PFSK-1 (cell line): Measurements from ENCODE around the gene TMEFF1.

Experiments used
- FOXP2 ChIP-seq: optimal IDR thresholded peaks from 2 replicates; pipeline ENCODE3; 2011; ENCODE audit warnings: borderline replicate concordance, control low read depth, inconsistent platforms; ENCODE audit not compliant: insufficient read depth; ENCODE audit errors: extremely low read length, extremely low read depth
- POLR2AphosphoS5 ChIP-seq: IDR thresholded peaks from 2 replicates; pipeline ENCODE4 v1.6.1; 2012; ENCODE audit warnings: low read depth, mild to moderate bottlenecking, control low read depth, low read length, moderate library complexity
- REST ChIP-seq, 2 experiments: IDR thresholded peaks; 2 replicates each; pipeline versions ENCODE4 v1.6.1 to v1.8.0; 2011 to 2012; ENCODE audit warnings: low read depth in 2 of 2, low read length in 2 of 2, control low read depth in 1 of 2, inconsistent platforms in 1 of 2, mild to moderate bottlenecking in 1 of 2, moderate library complexity in 1 of 2; ENCODE audit not compliant: insufficient read depth in 1 of 2
- SIN3A ChIP-seq: IDR thresholded peaks from 2 replicates; pipeline ENCODE4 v1.6.1; 2012; ENCODE audit warnings: mild to moderate bottlenecking, low read length, moderate library complexity, borderline replicate concordance; ENCODE audit not compliant: insufficient read depth
- TAF1 ChIP-seq: IDR thresholded peaks from 2 replicates; pipeline ENCODE4 v1.6.1; 2012; ENCODE audit warnings: low read length, control low read depth, borderline replicate concordance; ENCODE audit not compliant: insufficient read depth

Gene TMEFF1

DNA sequence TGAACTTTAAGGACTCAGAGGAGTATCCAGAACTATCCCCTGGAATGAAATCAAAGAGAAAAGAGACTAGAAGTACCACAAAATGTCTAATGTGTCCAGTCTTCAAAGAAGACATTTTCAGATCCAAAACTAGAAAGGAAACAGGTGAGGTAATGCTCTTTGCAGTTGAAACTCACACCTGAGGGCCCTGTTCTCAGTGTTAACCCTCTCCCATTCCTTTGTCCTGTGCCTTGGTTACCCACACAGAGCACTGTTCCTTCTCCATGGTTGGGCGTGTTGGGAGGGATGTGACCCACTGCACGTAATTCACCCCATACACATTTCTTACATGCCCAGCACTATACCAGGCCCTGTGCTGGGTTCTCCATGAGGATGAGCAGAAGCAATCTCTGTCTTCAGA, 24.7 kb upstream of the TMEFF1 start:
- no peak for TF ChIP-seq REST (IDR thresholded peaks at IDR 0.05; ENCODE audit: insufficient read depth in 1 of 2, low read depth in 2 of 2, low read length in 2 of 2)
- no peak for TF ChIP-seq TAF1
- no peak for TF ChIP-seq FOXP2
- no peak for TF ChIP-seq POLR2AphosphoS5
- TF ChIP-seq SIN3A: no peak

DNA sequence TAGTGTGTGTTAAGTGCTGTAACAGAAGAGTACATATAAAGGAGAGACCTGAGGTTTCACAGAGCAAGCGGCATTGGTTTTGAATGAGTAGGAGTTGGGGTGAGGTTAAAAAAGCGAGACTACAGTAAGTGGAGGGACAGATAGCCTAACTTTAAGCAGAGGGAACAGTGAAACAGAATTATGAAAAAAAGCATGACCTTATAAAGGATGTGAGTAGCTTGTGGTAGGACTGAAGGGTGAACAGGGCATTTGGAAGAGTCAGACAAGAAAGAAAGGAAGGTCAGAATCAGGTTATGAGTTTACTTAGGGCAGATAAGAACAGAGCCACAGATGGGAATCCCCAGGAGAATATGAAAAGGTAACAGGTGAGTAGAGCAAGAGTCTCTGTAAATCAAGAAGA, 23.5 kb upstream of the TMEFF1 start:
- TF ChIP-seq TAF1 (no peak), FOXP2 (no peak), REST (IDR thresholded peaks at IDR 0.05; ENCODE audit: insufficient read depth in 1 of 2, low read depth in 2 of 2, low read length in 2 of 2) (no peak), SIN3A (no peak), POLR2AphosphoS5 (no peak)

DNA sequence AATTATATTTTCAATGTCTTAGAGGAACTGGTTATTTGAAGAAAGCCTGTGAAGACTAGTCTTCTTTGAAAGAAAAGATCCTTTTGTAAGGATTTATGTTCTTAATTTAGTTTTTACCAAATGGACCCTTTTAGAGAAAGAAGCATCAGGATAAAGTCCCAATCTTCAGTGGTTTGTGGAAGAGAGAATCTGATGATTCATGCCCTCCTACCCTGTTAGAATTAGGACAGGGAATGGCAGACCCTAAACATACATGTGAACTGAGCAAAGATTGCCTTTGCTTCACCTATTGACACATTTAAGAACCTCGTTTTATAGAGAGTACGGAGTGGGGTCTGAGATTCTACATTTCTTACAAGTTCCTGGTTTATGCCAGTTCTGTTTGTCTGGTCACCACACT, 20.1 kb upstream of the TMEFF1 start:
- TF ChIP-seq SIN3A (no peak), FOXP2 (no peak), TAF1 (no peak), REST (IDR thresholded peaks at IDR 0.05; ENCODE audit: insufficient read depth in 1 of 2, low read depth in 2 of 2, low read length in 2 of 2) (no peak), POLR2AphosphoS5 (no peak)

GRCh38 chr9:100455470-100455869, 17.5 kb upstream of the TMEFF1 start:
- TF ChIP-seq SIN3A: no peak
- TF ChIP-seq TAF1: no peak
- no peak for TF ChIP-seq REST (IDR thresholded peaks at IDR 0.05; ENCODE audit: insufficient read depth in 1 of 2, low read depth in 2 of 2, low read length in 2 of 2)
- no peak for TF ChIP-seq FOXP2
- no peak for TF ChIP-seq POLR2AphosphoS5

GRCh38 chr9:100457517-100457916, 15.4 kb upstream of the TMEFF1 start:
- no peak for TF ChIP-seq FOXP2
- TF ChIP-seq POLR2AphosphoS5: no peak
- no peak for TF ChIP-seq TAF1
- TF ChIP-seq REST (IDR thresholded peaks at IDR 0.05; ENCODE audit: insufficient read depth in 1 of 2, low read depth in 2 of 2, low read length in 2 of 2): no peak
- TF ChIP-seq SIN3A: no peak
